Right atrium auricular region (tissue), 2 donors: ENCODE data around the gene RNF213. TPM values are rescaled to one million over a fixed set of nuclear protein-coding genes. Genes with fewer than 3 reads are reported as not detected.

Experiments used
- DNase-seq: peaks from one replicate; pipeline ENCODE4 v3.0.0-alpha.2; 2019; ENCODE audit warnings: low spot score
- H3K27ac ChIP-seq, 2 donors: fragments of 200-600 bp; sonication (generic); 1 replicate in 1 of 2; 2 replicates in 1 of 2; pipeline ENCODE4 v1.5.1; 2016 to 2019
- H3K27me3 ChIP-seq, 2 donors: fragments of 200-600 bp; sonication (generic); one replicate each; pipeline versions ENCODE4 v1.5.1 to v1.6.0; 2017 to 2019
- H3K36me3 ChIP-seq: fragments of 200-600 bp; sonication (generic); one replicate; pipeline ENCODE4 v1.5.1; 2016
- H3K4me1 ChIP-seq, 2 donors: fragments of 200-600 bp; sonication (generic); one replicate each; pipeline versions ENCODE4 v1.5.1 to v1.6.0; 2017 to 2019
- H3K4me3 ChIP-seq, 2 donors: fragments of 200-600 bp; sonication (generic); 1 replicate in 1 of 2; 2 replicates in 1 of 2; pipeline ENCODE4 v1.5.1; 2017 to 2019; ENCODE audit warnings: mild to moderate bottlenecking in 1 of 2, moderate library complexity in 1 of 2
- H3K9me3 ChIP-seq, 2 donors: fragments of 200-600 bp; sonication (generic); one replicate each; pipeline ENCODE4 v1.5.1; 2019
- CTCF ChIP-seq, 2 donors: fragments of 200-600 bp; sonication (generic); IDR thresholded peaks; one replicate each; pipeline ENCODE4 v1.5.1; 2019; ENCODE audit warnings: antibody characterized with exemption in 2 of 2
- total RNA-seq, 2 donors: library from RNA; depleted of rRNA; stranded (reverse); fragments of >200 nt; gene quantifications; one replicate each; pipeline ENCODE4 v1.1.0, GENCODE V29; 2016

The RNF213 gene
- total RNA-seq, 2 donors from 2014 or later = 27.3 to 36.8 TPM

GRCh38 chr17:80352216-80352895, 91.7 kb downstream of the RNF213 start:
- no peak overlapping the region for H3K27ac ChIP-seq
- peaks cover 78% of the 10 kb centered on the region for H3K36me3 ChIP-seq
- H3K9me3 ChIP-seq = no peaks in the 10 kb centered on the region
- H3K4me3 ChIP-seq = no peak overlapping the region
- no peak for TF ChIP-seq CTCF (IDR thresholded peaks at IDR 0.05)
- no peak for DNase-seq
- no peaks in the 10 kb centered on the region for H3K4me1 ChIP-seq
- no peaks in the 10 kb centered on the region for H3K27me3 ChIP-seq

DNA sequence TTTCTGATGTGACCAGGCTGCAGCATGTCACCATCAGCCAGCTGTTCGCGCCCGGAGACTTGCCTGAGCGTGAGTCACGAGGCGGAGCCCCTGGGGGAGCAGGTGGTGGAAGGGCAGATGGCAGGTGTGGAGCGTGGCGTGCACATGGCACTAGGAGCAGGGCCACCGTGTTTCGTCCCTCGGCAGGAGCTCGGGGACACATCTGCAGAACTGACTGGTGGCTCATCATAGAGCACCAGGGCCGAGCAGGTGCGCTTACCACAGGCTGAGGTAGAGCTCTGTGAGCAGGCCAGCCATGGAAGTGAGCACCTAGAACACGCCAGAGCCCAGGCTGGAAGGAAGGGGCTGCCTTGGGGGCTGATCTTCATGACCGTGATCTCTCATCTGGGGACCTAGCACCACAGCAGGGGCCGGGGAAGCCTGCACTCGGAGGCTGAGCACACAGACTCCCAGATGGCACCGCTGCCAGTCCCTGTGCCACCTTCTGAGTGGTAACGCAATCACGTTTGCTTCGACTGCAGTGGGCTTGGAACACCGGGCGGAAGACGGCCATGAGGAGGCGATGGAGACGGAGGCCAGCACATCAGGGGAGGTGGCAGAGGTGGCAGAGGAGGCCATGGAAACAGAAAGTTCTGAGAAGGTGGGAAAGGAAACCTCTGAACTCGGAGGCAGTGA, 92.5 kb downstream of the RNF213 start:
- H3K4me1 ChIP-seq = no peaks in the 10 kb centered on the region
- TF ChIP-seq CTCF (IDR thresholded peaks at IDR 0.05) = no peak
- H3K27ac ChIP-seq = no peak overlapping the region
- peaks cover 76% of the 10 kb centered on the region for H3K36me3 ChIP-seq
- H3K4me3 ChIP-seq = no peak overlapping the region
- no peaks in the 10 kb centered on the region for H3K9me3 ChIP-seq
- H3K27me3 ChIP-seq = no peaks in the 10 kb centered on the region
- DNase-seq = no peak

GRCh38 chr17:80353718-80354275, 93.1 kb downstream of the RNF213 start:
- Histone ChIP-seq H3K4me1 (no peaks in the 10 kb centered on the region), H3K27ac (no peak overlapping the region), H3K36me3 (peaks cover 76% of the 10 kb centered on the region), H3K27me3 (no peaks in the 10 kb centered on the region), H3K9me3 (no peaks in the 10 kb centered on the region), H3K4me3 (no peak overlapping the region)
- no peak for TF ChIP-seq CTCF (IDR thresholded peaks at IDR 0.05)
- no peak for DNase-seq

- no peaks in the 10 kb centered on the region for H3K4me1 ChIP-seq
- no peak for DNase-seq
- no peak overlapping the region for H3K27ac ChIP-seq
- no peak for TF ChIP-seq CTCF (IDR thresholded peaks at IDR 0.05)
- no peaks in the 10 kb centered on the region for H3K9me3 ChIP-seq
- no peak overlapping the region for H3K4me3 ChIP-seq
- no peaks in the 10 kb centered on the region for H3K27me3 ChIP-seq
- H3K36me3 ChIP-seq = peaks cover 76% of the 10 kb centered on the region
Measured at GRCh38 chr17:80354336-80354735, 93.7 kb downstream of the RNF213 start.

- no peak for TF ChIP-seq CTCF (IDR thresholded peaks at IDR 0.05)
- no peak overlapping the region for H3K27ac ChIP-seq
- peaks cover 76% of the 10 kb centered on the region for H3K36me3 ChIP-seq
- no peaks in the 10 kb centered on the region for H3K9me3 ChIP-seq
- no peak for DNase-seq
- H3K27me3 ChIP-seq = no peaks in the 10 kb centered on the region
- H3K4me3 ChIP-seq = no peak overlapping the region
- H3K4me1 ChIP-seq = no peaks in the 10 kb centered on the region
Measured at GRCh38 chr17:80356231-80356856, 95.7 kb downstream of the RNF213 start.
